ENCODE results near the gene EIF4G3.
A peak's percentile ranks its signal among the peaks of the same experiment; 100 is the strongest.

The EIF4G3 gene

GRCh38 chr1:20787840-20788795 is 388.6 kb downstream of the EIF4G3 start:
- TF ChIP-seq SIN3A (IDR thresholded peaks at IDR 0.05; ENCODE audit: borderline replicate concordance, insufficient read depth, low read length): no peak
- TF ChIP-seq POLR2AphosphoS5 (IDR thresholded peaks at IDR 0.05; ENCODE audit: low read depth, low read length): no peak
- TF ChIP-seq TAF1 (IDR thresholded peaks at IDR 0.05; ENCODE audit: borderline replicate concordance, insufficient read depth, low read length): no peak
- TF ChIP-seq REST (IDR thresholded peaks at IDR 0.05; ENCODE audit: insufficient read depth in 1 of 2, low read depth in 2 of 2, low read length in 2 of 2): no peak
- no peak for TF ChIP-seq FOXP2 (optimal IDR thresholded peaks at IDR 0.05; ENCODE audit: borderline replicate concordance, extremely low read depth, extremely low read length, insufficient read depth)

GRCh38 chr1:20787029-20787839 is 389.5 kb downstream of the EIF4G3 start, which contains the start of gene HP1BP3:
Gene HP1BP3, minus strand, starts transcription at chr1:20787307. Its CDS starts 6,867 bp downstream, at chr1:20780440.
- TF ChIP-seq FOXP2 (optimal IDR thresholded peaks at IDR 0.05; ENCODE audit: borderline replicate concordance, extremely low read depth, extremely low read length, insufficient read depth) (no peak), POLR2AphosphoS5 (IDR thresholded peaks at IDR 0.05; ENCODE audit: low read depth, low read length) (peak; percentile 82), SIN3A (IDR thresholded peaks at IDR 0.05; ENCODE audit: borderline replicate concordance, insufficient read depth, low read length) (no peak), TAF1 (IDR thresholded peaks at IDR 0.05; ENCODE audit: borderline replicate concordance, insufficient read depth, low read length) (peak; percentile 73; the same call in 1 of the 2 replicates), REST (IDR thresholded peaks at IDR 0.05; ENCODE audit: insufficient read depth in 1 of 2, low read depth in 2 of 2, low read length in 2 of 2) (peak in 1 of 2 experiments; percentile 13; a peak in 1 of 4 replicates)

GRCh38 chr1:20786253-20787028 is 390.3 kb downstream of the EIF4G3 start:
- TF ChIP-seq POLR2AphosphoS5 (IDR thresholded peaks at IDR 0.05; ENCODE audit: low read depth, low read length) (peak; percentile 9), TAF1 (IDR thresholded peaks at IDR 0.05; ENCODE audit: borderline replicate concordance, insufficient read depth, low read length) (0 out of 2 replicates have a peak, but pooled peaks have one; percentile 45), FOXP2 (optimal IDR thresholded peaks at IDR 0.05; ENCODE audit: borderline replicate concordance, extremely low read depth, extremely low read length, insufficient read depth) (peak; percentile 79), REST (IDR thresholded peaks at IDR 0.05; ENCODE audit: insufficient read depth in 1 of 2, low read depth in 2 of 2, low read length in 2 of 2) (no peak), SIN3A (IDR thresholded peaks at IDR 0.05; ENCODE audit: borderline replicate concordance, insufficient read depth, low read length) (0 out of 2 replicates have a peak, but pooled peaks have one; percentile 8)

- TF ChIP-seq POLR2AphosphoS5 (IDR thresholded peaks at IDR 0.05; ENCODE audit: low read depth, low read length) (no peak), SIN3A (IDR thresholded peaks at IDR 0.05; ENCODE audit: borderline replicate concordance, insufficient read depth, low read length) (0 out of 2 replicates have a peak, but pooled peaks have one; percentile 8), FOXP2 (optimal IDR thresholded peaks at IDR 0.05; ENCODE audit: borderline replicate concordance, extremely low read depth, extremely low read length, insufficient read depth) (no peak), REST (IDR thresholded peaks at IDR 0.05; ENCODE audit: insufficient read depth in 1 of 2, low read depth in 2 of 2, low read length in 2 of 2) (no peak)
Measured at GRCh38 chr1:20785907-20786252, 390.8 kb downstream of the EIF4G3 start.
